Measurements from ENCODE around the gene LGR6.

The LGR6 gene

GRCh38 chr1:202197653-202198365 is 4.2 kb downstream of the LGR6 start:
- no peak for DNase-seq

- no peak for DNase-seq
Measured at GRCh38 chr1:202198366-202198724, 4.7 kb downstream of the LGR6 start.

- DNase-seq: no peak
Measured at GRCh38 chr1:202199040-202199889, 5.7 kb downstream of the LGR6 start.

GRCh38 chr1:202200112-202200548 is 6.5 kb downstream of the LGR6 start:
- no peak for DNase-seq

GRCh38 chr1:202200669-202201068 is 7.1 kb downstream of the LGR6 start:
- DNase-seq: peak in 29 of 51 donors; percentile 6 to 67 (median 33)

GRCh38 chr1:202201266-202201665 is 7.7 kb downstream of the LGR6 start:
- no peak for DNase-seq

GRCh38 chr1:202201971-202202370 is 8.4 kb downstream of the LGR6 start:
- no peak for DNase-seq

- DNase-seq: no peak
Measured at GRCh38 chr1:202202500-202203168, 9.0 kb downstream of the LGR6 start.

GRCh38 chr1:202203238-202204039 is 9.8 kb downstream of the LGR6 start:
- no peak for DNase-seq

GRCh38 chr1:202204065-202204464 is 10.5 kb downstream of the LGR6 start:
- no peak for DNase-seq

- no peak for DNase-seq
Measured at GRCh38 chr1:202205523-202206190, 12.1 kb downstream of the LGR6 start.

- DNase-seq: no peak
Measured at GRCh38 chr1:202207292-202207691, 13.7 kb downstream of the LGR6 start.

GRCh38 chr1:202208351-202208857 is 14.8 kb downstream of the LGR6 start:
- DNase-seq: no peak

- DNase-seq: peak in 6 of 51 donors; percentile 7 to 19 (median 16)
Measured at GRCh38 chr1:202210385-202210784, 16.8 kb downstream of the LGR6 start.

GRCh38 chr1:202210969-202211368 is 17.4 kb downstream of the LGR6 start:
- no peak for DNase-seq

GRCh38 chr1:202212787-202213186 is 19.2 kb downstream of the LGR6 start:
- no peak for DNase-seq

- no peak for DNase-seq
Measured at GRCh38 chr1:202213361-202214088, 19.9 kb downstream of the LGR6 start.

- no peak for DNase-seq
Measured at GRCh38 chr1:202214089-202214843, 20.7 kb downstream of the LGR6 start.

- no peak for DNase-seq
Measured at GRCh38 chr1:202215472-202216130, 22.0 kb downstream of the LGR6 start.
